ENCODE results near the gene CHGA. TPM values are rescaled to one million over a fixed set of nuclear protein-coding genes. Genes with fewer than 3 reads are reported as not detected.

Gene CHGA
- total RNA-seq, 2 experiments from 2014 or later: not detected

- ChIA-PET POLR2A (no interaction called here), CTCF (no interaction called here)
Measured at GRCh38 chr14:92928258-92928629, 5.3 kb downstream of the CHGA start.

DNA sequence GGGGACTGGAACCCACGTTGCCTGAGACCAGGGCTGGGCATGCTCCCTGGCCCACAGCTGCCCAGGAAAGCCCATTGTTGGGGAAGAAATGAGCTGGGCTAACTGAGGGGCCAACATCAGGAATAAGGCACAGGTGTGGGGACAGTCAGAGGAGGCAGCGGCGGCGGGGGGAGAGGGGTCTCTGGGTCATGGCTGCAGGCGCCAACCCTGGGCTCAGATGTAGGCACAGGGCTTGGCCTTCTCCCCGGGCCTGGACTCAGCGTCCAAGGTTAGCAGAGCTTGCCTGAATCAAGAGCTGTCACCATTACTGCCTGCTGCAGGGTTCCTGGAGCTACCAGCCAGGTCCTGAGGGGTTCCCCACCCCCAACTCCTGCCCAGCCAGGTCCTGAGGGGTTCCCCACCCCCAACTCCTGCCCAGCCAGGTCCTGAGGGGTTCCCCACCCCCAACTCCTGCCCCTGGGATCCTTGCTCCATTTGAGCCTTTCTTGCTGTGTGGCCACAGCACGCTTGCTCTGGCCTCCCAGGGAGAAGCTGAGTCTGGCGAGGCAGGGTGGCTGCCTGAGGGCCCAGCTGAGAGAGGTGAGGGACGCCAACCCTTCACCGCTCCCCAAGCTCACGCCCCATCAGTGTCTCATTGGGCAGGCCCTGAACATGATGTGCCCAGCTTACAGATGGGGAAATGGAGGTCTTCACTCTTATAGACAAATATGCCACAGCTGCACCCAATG lies 6.2 kb downstream of the CHGA start:
- ChIA-PET POLR2A (no interaction called here), CTCF (no interaction called here)

DNA sequence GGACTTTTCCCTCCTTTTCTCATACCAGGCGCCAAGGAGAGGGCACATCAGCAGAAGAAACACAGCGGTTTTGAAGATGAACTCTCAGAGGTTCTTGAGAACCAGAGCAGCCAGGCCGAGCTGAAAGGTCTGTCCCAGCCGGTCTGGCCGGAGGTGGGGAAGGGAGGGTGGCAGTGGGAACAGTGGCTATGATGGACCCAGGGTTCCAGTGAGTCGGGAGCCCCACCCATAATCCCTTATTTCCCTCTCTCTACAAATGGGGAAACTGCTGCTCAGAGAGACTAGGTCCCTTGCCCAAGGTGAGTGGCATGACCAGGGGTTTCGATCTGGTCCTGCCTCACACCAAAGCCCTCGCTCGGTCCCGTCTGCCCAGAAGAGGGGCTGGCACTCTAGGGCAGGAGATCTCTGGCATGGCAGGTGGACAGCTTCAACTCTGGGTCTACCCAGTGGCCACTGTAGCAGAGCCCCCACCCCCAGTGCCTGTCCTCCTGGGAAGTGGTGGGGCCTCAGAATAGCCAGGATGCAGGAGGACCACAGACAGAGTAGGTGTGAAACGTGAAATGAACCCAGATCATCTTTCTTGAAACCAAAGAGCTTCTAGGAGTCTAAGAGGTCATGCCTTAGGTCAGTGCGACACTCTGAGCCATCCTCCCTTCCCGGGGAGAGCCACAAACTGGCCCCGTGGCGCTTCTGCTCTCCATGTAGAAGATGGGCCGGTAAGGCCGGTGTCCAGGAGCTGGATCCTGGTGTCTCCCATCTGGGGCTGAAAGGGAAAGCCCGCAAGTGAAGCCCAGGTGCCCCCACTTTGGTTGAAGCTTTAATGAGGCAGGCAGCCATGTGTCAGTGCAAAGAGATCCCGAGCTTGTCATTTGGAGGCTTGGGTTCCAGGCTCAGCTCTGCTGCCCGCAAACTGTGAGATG lies 7.0 kb downstream of the CHGA start:
- CTCF ChIA-PET: no interaction called here
- POLR2A ChIA-PET: no interaction called here

- ChIA-PET POLR2A (no interaction called here), CTCF (no interaction called here)
Measured at GRCh38 chr14:92930737-92931602, 8.0 kb downstream of the CHGA start.

GRCh38 chr14:92931681-92932447 lies 8.9 kb downstream of the CHGA start:
- CTCF ChIA-PET: no interaction called here
- POLR2A ChIA-PET: no interaction called here

DNA sequence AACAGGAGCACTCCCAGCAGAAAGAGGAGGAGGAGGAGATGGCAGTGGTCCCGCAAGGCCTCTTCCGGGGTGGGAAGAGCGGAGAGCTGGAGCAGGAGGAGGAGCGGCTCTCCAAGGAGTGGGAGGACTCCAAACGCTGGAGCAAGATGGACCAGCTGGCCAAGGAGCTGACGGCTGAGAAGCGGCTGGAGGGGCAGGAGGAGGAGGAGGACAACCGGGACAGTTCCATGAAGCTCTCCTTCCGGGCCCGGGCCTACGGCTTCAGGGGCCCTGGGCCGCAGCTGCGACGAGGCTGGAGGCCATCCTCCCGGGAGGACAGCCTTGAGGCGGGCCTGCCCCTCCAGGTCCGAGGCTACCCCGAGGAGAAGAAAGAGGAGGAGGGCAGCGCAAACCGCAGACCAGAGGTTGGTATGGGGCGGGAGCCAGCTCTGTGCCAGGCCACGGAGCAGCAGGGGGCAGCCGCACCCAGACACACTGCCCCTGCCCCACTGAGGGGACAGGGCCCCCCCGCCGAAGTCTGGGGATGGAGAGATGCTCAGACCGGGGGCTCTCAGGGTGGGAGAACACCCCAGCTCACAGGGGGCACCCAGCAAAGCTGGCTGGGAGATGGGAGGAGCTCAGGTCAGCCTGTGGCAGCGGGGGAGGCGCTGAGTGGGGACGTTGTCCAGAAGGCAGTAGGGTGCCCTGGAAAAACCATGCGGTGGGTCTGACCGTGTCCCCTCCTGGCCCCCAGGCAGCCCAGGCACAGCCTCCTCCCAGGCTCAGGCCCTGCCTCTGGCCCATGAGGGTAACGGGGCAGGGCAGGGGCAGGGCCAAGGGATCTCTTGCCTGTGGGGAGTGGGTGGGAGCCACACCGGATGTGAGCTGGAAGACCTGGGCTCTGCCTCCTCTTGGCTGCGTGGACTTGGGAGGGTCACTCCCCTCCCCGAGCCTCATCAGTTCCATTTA lies 9.8 kb downstream of the CHGA start:
- ChIA-PET CTCF (no interaction called here), POLR2A (no interaction called here)

- ChIA-PET POLR2A (no interaction called here), CTCF (no interaction called here)
Measured at GRCh38 chr14:92933481-92933880, 10.5 kb downstream of the CHGA start.

DNA sequence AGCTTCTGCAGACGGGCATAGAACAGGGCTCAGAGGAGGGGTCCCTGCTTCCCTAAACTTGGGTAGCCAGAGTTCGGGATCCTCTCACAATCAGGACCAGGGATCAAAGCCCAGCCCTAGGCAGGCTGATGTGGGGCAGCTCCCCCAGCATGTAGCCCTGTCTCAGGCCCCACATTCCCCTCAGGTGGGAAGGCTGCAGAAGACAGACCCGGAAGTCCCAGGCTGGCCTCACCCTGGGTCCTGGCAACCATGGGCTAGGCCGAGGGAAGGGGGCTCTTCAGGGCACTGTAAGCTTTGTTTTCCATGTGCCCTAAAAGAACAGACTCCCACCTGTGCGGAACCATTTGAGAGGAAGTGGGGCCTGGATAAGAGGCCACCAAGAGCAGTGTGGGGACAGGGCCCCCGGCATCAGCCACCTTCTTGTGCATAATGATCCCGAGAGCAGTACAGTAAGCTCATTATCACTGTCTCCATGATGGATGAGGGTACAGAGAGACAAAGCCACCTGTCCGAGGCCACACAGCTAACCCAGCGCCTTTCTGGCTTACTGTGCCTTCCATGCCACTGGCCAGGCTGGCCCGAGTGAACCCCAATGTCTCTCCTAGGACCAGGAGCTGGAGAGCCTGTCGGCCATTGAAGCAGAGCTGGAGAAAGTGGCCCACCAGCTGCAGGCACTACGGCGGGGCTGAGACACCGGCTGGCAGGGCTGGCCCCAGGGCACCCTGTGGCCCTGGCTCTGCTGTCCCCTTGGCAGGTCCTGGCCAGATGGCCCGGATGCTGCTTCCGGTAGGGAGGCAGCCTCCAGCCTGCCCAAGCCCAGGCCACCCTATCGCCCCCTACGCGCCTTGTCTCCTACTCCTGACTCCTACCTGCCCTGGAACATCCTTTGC lies 11.5 kb downstream of the CHGA start:
- ChIA-PET CTCF (no interaction called here), POLR2A (no interaction called here)

DNA sequence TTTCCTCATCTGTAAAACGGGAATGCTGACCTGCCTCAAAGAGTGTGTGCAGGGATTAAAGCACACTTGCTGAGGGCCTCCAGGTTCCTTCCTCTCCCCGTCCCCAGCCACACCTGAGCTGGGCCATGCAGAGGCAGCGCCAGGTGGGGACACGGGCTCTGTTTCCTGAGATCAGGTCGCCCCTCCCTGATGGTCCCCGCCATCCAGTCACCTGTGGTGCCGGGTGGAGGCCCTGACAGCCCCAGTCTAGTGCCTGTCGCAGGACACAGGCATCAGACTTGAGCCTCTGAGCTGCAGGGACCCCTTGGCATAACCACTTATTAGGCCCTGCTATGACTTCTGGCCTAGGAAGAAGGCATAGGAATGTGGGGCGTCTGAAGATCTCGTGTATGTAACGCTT lies 12.5 kb downstream of the CHGA start:
- ChIA-PET CTCF (no interaction called here), POLR2A (no interaction called here)

- CTCF ChIA-PET: no interaction called here
Measured at GRCh38 chr14:92936085-92936484, 13.1 kb downstream of the CHGA start.

GRCh38 chr14:92937051-92937937 lies 14.3 kb downstream of the CHGA start:
- ChIA-PET CTCF (no interaction called here), POLR2A (no interaction called here)

More at GRCh38 chr14:92936085-92936484, 13.1 kb downstream of the CHGA start:
- POLR2A ChIA-PET: no interaction called here

DNA sequence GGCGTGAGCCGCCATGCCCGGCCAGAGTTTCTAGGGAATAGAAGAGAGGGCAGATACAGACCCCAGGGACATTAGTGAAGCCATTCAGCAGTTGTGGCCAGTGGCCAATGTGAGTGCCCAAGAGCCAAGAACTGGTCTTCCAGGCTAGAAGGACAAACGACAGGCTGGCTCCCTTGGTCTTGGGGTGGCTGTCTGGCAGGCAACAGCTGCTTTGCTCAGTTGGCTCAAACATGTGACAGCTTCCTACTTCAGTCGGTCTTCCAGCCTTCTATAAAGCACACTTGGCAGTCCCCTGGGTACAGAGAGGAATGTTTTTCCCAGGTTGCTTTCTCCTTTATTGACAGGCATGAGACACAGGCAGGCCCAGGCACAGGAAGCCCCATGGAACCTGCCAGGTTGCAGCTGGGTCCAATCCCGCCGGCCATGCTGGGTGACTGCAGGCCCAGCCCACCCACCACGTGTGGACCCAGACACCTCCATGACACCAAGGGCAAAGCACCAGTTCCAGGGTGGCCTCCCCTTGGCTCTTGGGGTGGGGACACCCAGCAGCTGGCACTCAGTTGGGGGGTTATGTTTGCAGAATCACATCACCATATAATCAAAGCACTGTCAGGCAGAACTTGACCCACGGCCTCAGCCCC lies 15.4 kb downstream of the CHGA start:
- ChIA-PET POLR2A (no interaction called here), CTCF (no interaction called here)

GRCh38 chr14:92938890-92939671 lies 16.1 kb downstream of the CHGA start:
- ChIA-PET POLR2A (no interaction called here), CTCF (no interaction called here)

GRCh38 chr14:92939699-92940098 lies 16.7 kb downstream of the CHGA start:
- ChIA-PET POLR2A (no interaction called here), CTCF (no interaction called here)

- POLR2A ChIA-PET: no interaction called here
- CTCF ChIA-PET: no interaction called here
Measured at GRCh38 chr14:92940543-92940942, 17.6 kb downstream of the CHGA start.

GRCh38 chr14:92941531-92941930 lies 18.6 kb downstream of the CHGA start:
- POLR2A ChIA-PET: no interaction called here
- CTCF ChIA-PET: no interaction called here

Data from activated CD8-positive, alpha-beta memory T cell treated with anti-CD3 and anti-CD28 coated beads for 36 hours (primary cell).